HepG2 (cell line): ENCODE data around the gene DMBT1. TPM values are rescaled to one million over a fixed set of nuclear protein-coding genes. Genes with fewer than 3 reads are reported as not detected.

ENCODE experiments used
- ATAC-seq: fragments of 200-7000 bp; cut with Tn5 transposase; 3 replicates; pipeline ENCODE4 v1.9.1; 2020; ENCODE audit warnings: mild to moderate bottlenecking, moderate library complexity
- BruUV-seq: library from RNA; stranded (reverse); fragments of 400-500 nt; replicated peaks from 2 replicates; lab custom pipeline; 2021; lab: Mats Ljungman, UMichigan
- CTCF ChIA-PET: fragments of 300-600 bp; formaldehyde crosslinking; extraction: SDS; loops from one replicate; lab custom pipeline; 2021; ENCODE audit warnings: low total read pairs, inconsistent platforms, low intra/inter-chr PET ratio; lab: Yijun Ruan, JAX
- POLR2A ChIA-PET: fragments of 350-600 bp; sonication (Branson Sonifier 250); formaldehyde crosslinking; loops from one replicate; lab custom pipeline; 2020; ENCODE audit warnings: antibody characterized with exemption, inconsistent platforms; lab: Yijun Ruan, JAX
- DNase-seq: peaks from one replicate; pipeline ENCODE4 v3.0.0-alpha.2; 2015; ENCODE audit warnings: low spot score
- FAIRE-seq: peaks from 3 replicates; lab custom pipeline; 2011; peaks lifted over from hg19 to GRCh38; lab: Jason Lieb, UNC
- H2AFZ ChIP-seq: one replicate; pipeline ENCODE4 v1.6.1; 2011; ENCODE audit warnings: low read length, inconsistent platforms
- H3K27ac ChIP-seq: fragments of 300-600 bp; 3 replicates; pipeline ENCODE4 v1.8.0; 2011; ENCODE audit warnings: mixed run types, mild to moderate bottlenecking, mixed read lengths, low read length, inconsistent platforms; ENCODE audit not compliant: insufficient read depth; ENCODE audit errors: extremely low read length
- H3K27me3 ChIP-seq, 2 experiments: fragments of 200-600 bp in 1 of 2; 2 replicates in 1 of 2; 3 replicates in 1 of 2; pipeline versions ENCODE4 v1.6.0 to v1.8.0; 2011; ENCODE audit warnings: low read length in 2 of 2, mild to moderate bottlenecking in 2 of 2, moderate library complexity in 2 of 2, inconsistent platforms in 1 of 2; ENCODE audit not compliant: insufficient read depth in 2 of 2, control insufficient read depth in 1 of 2
- H3K36me3 ChIP-seq, 2 experiments: fragments of 200-600 bp in 1 of 2; replicated peaks in 1 of 2; 2 replicates in 1 of 2; 3 replicates in 1 of 2; pipeline versions ENCODE4 v1.5.1 to v1.8.0; 2011; ENCODE audit warnings: low read length in 2 of 2, inconsistent platforms in 1 of 2; ENCODE audit not compliant: insufficient read depth in 2 of 2, control insufficient read depth in 1 of 2
- H3K4me1 ChIP-seq: 2 replicates; pipeline ENCODE4 v1.5.1; 2012; ENCODE audit warnings: low read length, inconsistent platforms; ENCODE audit not compliant: insufficient read depth
- H3K4me2 ChIP-seq: 2 replicates; pipeline ENCODE4 v1.6.0; 2011; ENCODE audit warnings: low read depth, low read length, inconsistent platforms
- H3K4me3 ChIP-seq, 3 experiments: fragments of 200-600 bp in 1 of 3; sonication (generic), shearing (Covaris generic) in 1 of 3; replicated peaks in 1 of 3; 2 replicates each; pipeline ENCODE4 v1.5.1; 2011 to 2016; ENCODE audit warnings: low read length in 3 of 3, inconsistent platforms in 2 of 3, low read depth in 2 of 3, mild to moderate bottlenecking in 2 of 3, control low read depth in 1 of 3, mixed read lengths in 1 of 3; ENCODE audit not compliant: insufficient read depth in 1 of 3
- H3K79me2 ChIP-seq: one replicate; pipeline ENCODE4 v1.6.1; 2011; ENCODE audit warnings: low read length, inconsistent platforms; ENCODE audit not compliant: insufficient read depth
- H3K9ac ChIP-seq: 2 replicates; pipeline ENCODE4 v1.6.0; 2011; ENCODE audit warnings: mild to moderate bottlenecking, low read depth, low read length, inconsistent platforms; ENCODE audit not compliant: insufficient read depth
- H3K9me3 ChIP-seq: 2 replicates; pipeline ENCODE4 v1.5.1; 2012; ENCODE audit warnings: mild to moderate bottlenecking, low read length
- H4K20me1 ChIP-seq: 2 replicates; pipeline ENCODE4 v1.6.0; 2011; ENCODE audit warnings: inconsistent platforms, mild to moderate bottlenecking, low read length, moderate library complexity; ENCODE audit not compliant: insufficient read depth
- NFIB ChIP-seq: sonication (generic); formaldehyde crosslinking; IDR thresholded peaks from 2 replicates; pipeline ENCODE4 v1.9.0; 2021; ENCODE audit warnings: missing genetic modification reagents, mild to moderate bottlenecking, borderline replicate concordance
- PHF5A ChIP-seq: IDR thresholded peaks from one replicate; pipeline ENCODE4 v1.6.1; 2018; ENCODE audit warnings: low read depth, missing genetic modification reagents; ENCODE audit not compliant: unreplicated experiment
- WGBS: methylation state at CpG from one replicate; pipeline ENCODE4 v1.1.6; 2017; ENCODE audit warnings: low lambda C conversion rate; 5-methylcytosine and 5-hydroxymethylcytosine counted together
- in situ Hi-C: cut with HindIII; loops from 2 replicates; pipeline ENCODE4 v1.10.0; 2017; ENCODE audit warnings: low pct_unique_long_range_greater_than_20kb; ENCODE audit not compliant: extremely low pct_ligation_motif_present
- intact Hi-C: fragments of 100-400 bp; cut with micrococcal nuclease; formaldehyde crosslinking; loops from one replicate; pipeline ENCODE4 v1.10.0; 2022; ENCODE audit not compliant: unreplicated experiment
- polyA plus RNA-seq, 8 experiments: library from polyadenylated mRNA; depleted of rRNA in 3 of 8; stranded (reverse) in 7 of 8; unstranded in 1 of 8; fragments of >200 nt; fragmentation: Illumina TruSeq in 4 of 8; extraction: Trizol in 4 of 8; gene quantifications; 2 replicates each; pipeline versions ENCODE4 v1.2.1 to v1.2.3, GENCODE V29; 2011 to 2016; ENCODE audit warnings: low read depth in 4 of 8, missing spikeins in 1 of 8, mixed read lengths in 1 of 8; ENCODE audit not compliant: insufficient read depth in 1 of 8
- total RNA-seq, 5 experiments: library from RNA; depleted of rRNA; stranded (reverse); fragments of >200 nt; fragmentation: Illumina TruSeq; extraction: Trizol; gene quantifications; 2 replicates each; pipeline ENCODE4 v1.2.3, GENCODE V29; 2016; ENCODE audit warnings: low read depth in 1 of 5
- TF ChIP-seq, protein P1 (sequence below): sonication (generic); formaldehyde crosslinking; IDR thresholded peaks from 2 replicates; pipeline ENCODE4 v1.4.0; 2020; ENCODE audit warnings: missing genetic modification reagents, borderline replicate concordance

Gene DMBT1
- total and polyA plus RNA-seq, 2 of the 13 experiments (the other 11 are each of a cell fraction or from before 2014, with no cell fraction given), result not detected

GRCh38 chr10:122617476-122618270, 57.1 kb downstream of the DMBT1 start:
- POLR2A ChIA-PET, result no interaction called here
- Histone ChIP-seq H3K4me2 (no peak overlapping the region), H3K27me3 (peaks cover 0 to 3% of the 10 kb centered on the region in 2 experiments; a peak in 2 of 5 replicates), H2AFZ (no peak overlapping the region)
- DNase-seq, result no peak
- no TSS peak for BruUV-seq
- ATAC-seq, result no peak
- CTCF ChIA-PET, result no interaction called here
- TF ChIP-seq, protein P1, sequence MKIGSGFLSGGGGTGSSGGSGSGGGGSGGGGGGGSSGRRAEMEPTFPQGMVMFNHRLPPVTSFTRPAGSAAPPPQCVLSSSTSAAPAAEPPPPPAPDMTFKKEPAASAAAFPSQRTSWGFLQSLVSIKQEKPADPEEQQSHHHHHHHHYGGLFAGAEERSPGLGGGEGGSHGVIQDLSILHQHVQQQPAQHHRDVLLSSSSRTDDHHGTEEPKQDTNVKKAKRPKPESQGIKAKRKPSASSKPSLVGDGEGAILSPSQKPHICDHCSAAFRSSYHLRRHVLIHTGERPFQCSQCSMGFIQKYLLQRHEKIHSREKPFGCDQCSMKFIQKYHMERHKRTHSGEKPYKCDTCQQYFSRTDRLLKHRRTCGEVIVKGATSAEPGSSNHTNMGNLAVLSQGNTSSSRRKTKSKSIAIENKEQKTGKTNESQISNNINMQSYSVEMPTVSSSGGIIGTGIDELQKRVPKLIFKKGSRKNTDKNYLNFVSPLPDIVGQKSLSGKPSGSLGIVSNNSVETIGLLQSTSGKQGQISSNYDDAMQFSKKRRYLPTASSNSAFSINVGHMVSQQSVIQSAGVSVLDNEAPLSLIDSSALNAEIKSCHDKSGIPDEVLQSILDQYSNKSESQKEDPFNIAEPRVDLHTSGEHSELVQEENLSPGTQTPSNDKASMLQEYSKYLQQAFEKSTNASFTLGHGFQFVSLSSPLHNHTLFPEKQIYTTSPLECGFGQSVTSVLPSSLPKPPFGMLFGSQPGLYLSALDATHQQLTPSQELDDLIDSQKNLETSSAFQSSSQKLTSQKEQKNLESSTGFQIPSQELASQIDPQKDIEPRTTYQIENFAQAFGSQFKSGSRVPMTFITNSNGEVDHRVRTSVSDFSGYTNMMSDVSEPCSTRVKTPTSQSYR (CRISPR knock-in tag), result no peak
- TF ChIP-seq NFIB (CRISPR knock-in tag) (no peak), PHF5A (no peak)
- TF ChIP-seq, all 625 proteins: peak for 0
- no peaks in the 10 kb centered on the region for H3K36me3 ChIP-seq
- no peaks in the 10 kb centered on the region for H4K20me1 ChIP-seq
- H3K79me2 ChIP-seq, result no peaks in the 10 kb centered on the region
- H3K9ac ChIP-seq, result no peak overlapping the region
- no peaks in the 10 kb centered on the region for H3K9me3 ChIP-seq
- intact Hi-C loops (no loop called here), in situ Hi-C loops (no loop called here)
- FAIRE-seq, result no peak
- no peaks in the 10 kb centered on the region for H3K4me1 ChIP-seq
- 0% methylated on average over 2 of the region's 10 CpGs for WGBS
- no peak overlapping the region for H3K27ac ChIP-seq
- no peak overlapping the region for H3K4me3 ChIP-seq
